GM21360 (cell line): ENCODE data around the gene CNP.

Experiments used
- ATAC-seq: cut with Tn5 transposase; IDR thresholded peaks from one replicate; pipeline ENCODE4 v1.9.1; 2021; ENCODE audit warnings: mild to moderate bottlenecking, moderate library complexity; ENCODE audit not compliant: unreplicated experiment

Gene CNP

GRCh38 chr17:42026857-42027589 is 60.4 kb downstream of the CNP start:
- ATAC-seq, result no peak
